Keratinocyte (primary cell): Measurements from ENCODE around the gene GATA2. TPM values are rescaled to one million over a fixed set of nuclear protein-coding genes. Genes with fewer than 3 reads are reported as not detected.
A peak's percentile ranks its signal among the peaks of the same experiment; 100 is the strongest.

ENCODE experiments used
- DNase-seq: peaks from one replicate; pipeline ENCODE4 v3.0.0-alpha.2; 2011; ENCODE audit warnings: low read depth, missing footprints, low spot score
- FAIRE-seq: peaks from 2 replicates; lab custom pipeline; 2011; peaks lifted over from hg19 to GRCh38; lab: Jason Lieb, UNC
- H2AFZ ChIP-seq: 2 replicates; pipeline ENCODE4 v1.6.0; 2012; ENCODE audit warnings: low read length, control low read depth, inconsistent platforms; ENCODE audit not compliant: control insufficient read depth
- H3K27ac ChIP-seq: 2 replicates; pipeline ENCODE4 v1.5.1; 2011; ENCODE audit warnings: low read length; ENCODE audit not compliant: control insufficient read depth, insufficient read depth
- H3K27me3 ChIP-seq: 3 replicates; pipeline ENCODE4 v1.6.0; 2011; ENCODE audit warnings: low read length; ENCODE audit not compliant: control insufficient read depth, insufficient read depth; ENCODE audit errors: extremely low read depth
- H3K36me3 ChIP-seq, 2 experiments: 2 replicates in 1 of 2; 3 replicates in 1 of 2; pipeline ENCODE4 v1.5.1; 2011; ENCODE audit warnings: low read length in 2 of 2, mild to moderate bottlenecking in 1 of 2; ENCODE audit not compliant: control insufficient read depth in 2 of 2, insufficient read depth in 2 of 2; ENCODE audit errors: extremely low read depth in 1 of 2
- H3K4me1 ChIP-seq: 3 replicates; pipeline ENCODE4 v1.5.1; 2011; ENCODE audit warnings: low read length; ENCODE audit not compliant: control insufficient read depth, insufficient read depth; ENCODE audit errors: extremely low read depth
- H3K4me2 ChIP-seq: 3 replicates; pipeline ENCODE4 v1.6.0; 2011; ENCODE audit warnings: low read depth, low read length; ENCODE audit not compliant: control insufficient read depth, insufficient read depth; ENCODE audit errors: extremely low read depth
- H3K4me3 ChIP-seq, 3 experiments: fragments of 200-600 bp in 1 of 3; sonication (generic) in 1 of 3; 2 replicates in 2 of 3; 3 replicates in 1 of 3; pipeline ENCODE4 v1.5.1; 2011 to 2016; ENCODE audit warnings: low read length in 3 of 3, mild to moderate bottlenecking in 3 of 3, control low read depth in 2 of 3, inconsistent platforms in 1 of 3, low read depth in 1 of 3, mixed read lengths in 1 of 3, mixed run types in 1 of 3, moderate library complexity in 1 of 3; ENCODE audit not compliant: control insufficient read depth in 2 of 3, insufficient read depth in 2 of 3; ENCODE audit errors: extremely low read depth in 1 of 3
- H3K79me2 ChIP-seq: 2 replicates; pipeline ENCODE4 v1.6.0; 2012; ENCODE audit warnings: low read length; ENCODE audit not compliant: control insufficient read depth, insufficient read depth
- H3K9ac ChIP-seq: 3 replicates; pipeline ENCODE4 v1.6.0; 2011; ENCODE audit warnings: low read length; ENCODE audit not compliant: control insufficient read depth, insufficient read depth; ENCODE audit errors: extremely low read depth
- H3K9me1 ChIP-seq: 3 replicates; pipeline ENCODE4 v1.6.0; 2011; ENCODE audit warnings: low read length; ENCODE audit not compliant: control insufficient read depth, insufficient read depth; ENCODE audit errors: extremely low read depth
- H3K9me3 ChIP-seq: 2 replicates; pipeline ENCODE4 v1.5.1; 2012; ENCODE audit warnings: low read depth, low read length; ENCODE audit not compliant: control insufficient read depth
- H4K20me1 ChIP-seq: 3 replicates; pipeline ENCODE4 v1.6.0; 2011; ENCODE audit warnings: low read length; ENCODE audit not compliant: control insufficient read depth, insufficient read depth; ENCODE audit errors: extremely low read depth
- CTCF ChIP-seq, 3 experiments: IDR thresholded peaks in 1 of 3; conservative IDR thresholded peaks in 1 of 3; optimal IDR thresholded peaks in 1 of 3; 2 replicates in 2 of 3; 3 replicates in 1 of 3; pipeline versions ENCODE3 to v1.5.1; 2011; ENCODE audit warnings: low read length in 3 of 3, mild to moderate bottlenecking in 3 of 3, moderate library complexity in 2 of 3, control low read depth in 1 of 3, inconsistent platforms in 1 of 3; ENCODE audit not compliant: insufficient read depth in 2 of 3; ENCODE audit errors: extremely low read depth in 1 of 3
- EZH2 ChIP-seq: IDR thresholded peaks from one replicate; pipeline ENCODE4 v1.6.1; 2012; ENCODE audit warnings: inconsistent platforms, mild to moderate bottlenecking, low read length, moderate library complexity
- dilution Hi-C: fragments of 300-500 bp; cut with MboI; formaldehyde crosslinking; loops from one replicate; pipeline ENCODE4 v1.7.0; 2020; ENCODE audit warnings: low sequenced_read_pairs; ENCODE audit not compliant: extremely low pct_ligation_motif_present
- polyA plus RNA-seq, 5 experiments: library from polyadenylated mRNA; depleted of rRNA in 3 of 5; stranded (reverse) in 3 of 5; stranded (forward) in 1 of 5; unstranded in 1 of 5; fragments of >200 nt; gene quantifications; 1 replicate in 1 of 5; 2 replicates in 3 of 5; 3 replicates in 1 of 5; pipeline versions ENCODE4 v1.2.1 to v1.2.3, GENCODE V29; 2011 to 2012; ENCODE audit warnings: missing spikeins in 2 of 5, low read depth in 1 of 5, low replicate concordance in 1 of 5

The GATA2 gene
- polyA plus RNA-seq, 1 donor (not counting 4 experiments of a cell fraction or from before 2014, with no cell fraction given): not detected

GRCh38 chr3:128485282-128486204 lies 7.5 kb downstream of the GATA2 start:
- H3K36me3 ChIP-seq: no peaks in the 10 kb centered on the region
- H3K79me2 ChIP-seq: no peaks in the 10 kb centered on the region
- no peak for DNase-seq
- FAIRE-seq: no peak
- H3K4me1 ChIP-seq: peaks cover 19% of the 10 kb centered on the region
- H4K20me1 ChIP-seq: peaks cover 11% of the 10 kb centered on the region
- dilution Hi-C loops: no loop called here
- H3K9me3 ChIP-seq: no peaks in the 10 kb centered on the region
- no peak overlapping the region for H2AFZ ChIP-seq
- H3K9ac ChIP-seq: no peak overlapping the region
- no peak overlapping the region for H3K27ac ChIP-seq
- no peak overlapping the region for H3K4me3 ChIP-seq
- H3K9me1 ChIP-seq: no peaks in the 10 kb centered on the region
- peaks cover 100% of the 10 kb centered on the region for H3K27me3 ChIP-seq
- no peak overlapping the region for H3K4me2 ChIP-seq
- TF ChIP-seq EZH2 (peak; percentile 85), CTCF (optimal IDR thresholded peaks at IDR 0.05 in 1 of 3, IDR thresholded peaks at IDR 0.05 in 1 of 3, conservative IDR thresholded peaks at IDR 0.05 in 1 of 3; ENCODE audit: extremely low read depth in 1 of 3, insufficient read depth in 2 of 3, low read length in 3 of 3) (no peak)

- peaks cover 6% of the 10 kb centered on the region for H4K20me1 ChIP-seq
- H3K4me3 ChIP-seq: no peak overlapping the region
- no peaks in the 10 kb centered on the region for H3K79me2 ChIP-seq
- no peaks in the 10 kb centered on the region for H3K9me3 ChIP-seq
- no peaks in the 10 kb centered on the region for H3K36me3 ChIP-seq
- H3K4me1 ChIP-seq: peaks cover 17% of the 10 kb centered on the region
- H3K9ac ChIP-seq: no peak overlapping the region
- FAIRE-seq (no peak), DNase-seq (no peak)
- no peaks in the 10 kb centered on the region for H3K9me1 ChIP-seq
- dilution Hi-C loops: no loop called here
- TF ChIP-seq CTCF (optimal IDR thresholded peaks at IDR 0.05 in 1 of 3, IDR thresholded peaks at IDR 0.05 in 1 of 3, conservative IDR thresholded peaks at IDR 0.05 in 1 of 3; ENCODE audit: extremely low read depth in 1 of 3, insufficient read depth in 2 of 3, low read length in 3 of 3) (no peak), EZH2 (no peak)
- no peak overlapping the region for H3K4me2 ChIP-seq
- H3K27me3 ChIP-seq: peaks cover 96% of the 10 kb centered on the region
- H3K27ac ChIP-seq: no peak overlapping the region
- H2AFZ ChIP-seq: no peak overlapping the region
Observed at GRCh38 chr3:128484404-128485281, 8.4 kb downstream of the GATA2 start.
